ENCODE results near the gene KCNAB1.

Gene KCNAB1

GRCh38 chr3:156582532-156583183 lies 462.3 kb downstream of the KCNAB1 start:
- DNase-seq: no peak

GRCh38 chr3:156583469-156583868 lies 463.1 kb downstream of the KCNAB1 start:
- DNase-seq: no peak

GRCh38 chr3:156586905-156587759 lies 466.8 kb downstream of the KCNAB1 start:
- DNase-seq: no peak

- DNase-seq: no peak
Observed at GRCh38 chr3:156587760-156588069, 467.3 kb downstream of the KCNAB1 start.

Measured in hippocampal formation (tissue), 2 donors.